GM12892 (cell line): ENCODE measurements around the gene GFRA1.

ENCODE experiments used
- POLR2A ChIP-seq: IDR thresholded peaks from 2 replicates; pipeline ENCODE4 v1.6.1; 2011; ENCODE audit warnings: low read depth, low read length, control low read depth
- POLR2AphosphoS5 ChIP-seq: IDR thresholded peaks from 2 replicates; pipeline ENCODE4 v1.6.1; 2011; ENCODE audit warnings: low read depth, low read length, control low read depth

DNA sequence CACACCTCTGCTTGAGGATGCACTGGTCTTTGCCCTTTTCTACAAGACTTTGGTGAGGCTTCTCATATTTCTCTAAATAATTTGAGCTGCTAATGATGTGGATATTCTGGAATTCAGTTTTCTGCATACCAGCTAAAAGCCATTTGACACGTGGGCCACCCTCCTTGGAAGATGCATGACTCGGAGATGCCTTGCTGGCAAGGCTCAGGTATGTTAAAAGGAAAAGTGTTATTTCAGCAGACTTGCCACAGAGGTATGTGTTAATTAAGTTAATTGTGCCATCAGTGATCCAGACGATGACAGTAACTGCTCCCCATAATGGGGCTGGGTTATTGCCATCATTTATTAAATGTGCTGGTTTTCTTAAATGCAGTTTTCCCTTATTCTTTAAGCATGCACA, 8.8 kb upstream of the GFRA1 start:
- TF ChIP-seq POLR2AphosphoS5 (no peak), POLR2A (no peak)
